ENCODE data around the gene TSSK2.
"Not testable (repeated sequence)": the region's sequence is repeated elsewhere in the genome, so short reads cannot be mapped to it uniquely, and the experiment has no call there.

Gene TSSK2

GRCh38 chr22:19130959-19131684 is at the start of gene TSSK2:
TSSK2 (plus strand) TSS chr22:19131308; CDS start chr22:19131400, 92 bp downstream.
- DNase-seq: no peak

- no peak for DNase-seq
Measured at GRCh38 chr22:19081351-19081750, 49.8 kb upstream of the TSSK2 start.

GRCh38 chr22:19082101-19082500 is 49.0 kb upstream of the TSSK2 start:
- no peak for DNase-seq

- no peak for DNase-seq
Measured at GRCh38 chr22:19082793-19083192, 48.3 kb upstream of the TSSK2 start.

- DNase-seq: not testable (repeated sequence)
Measured at GRCh38 chr22:19084126-19084525, 47.0 kb upstream of the TSSK2 start.

- DNase-seq: not testable (repeated sequence)
Measured at GRCh38 chr22:19084586-19084985, 46.5 kb upstream of the TSSK2 start.

- no peak for DNase-seq
Measured at GRCh38 chr22:19085233-19085718, 45.8 kb upstream of the TSSK2 start.

- no peak for DNase-seq
Measured at GRCh38 chr22:19086417-19086816, 44.7 kb upstream of the TSSK2 start.

GRCh38 chr22:19086896-19087295 is 44.2 kb upstream of the TSSK2 start:
- no peak for DNase-seq

- DNase-seq: no peak
Measured at GRCh38 chr22:19088866-19089595, 42.1 kb upstream of the TSSK2 start.

- DNase-seq: no peak
Measured at GRCh38 chr22:19090183-19090582, 40.9 kb upstream of the TSSK2 start.

- no peak for DNase-seq
Measured at GRCh38 chr22:19090586-19091127, 40.5 kb upstream of the TSSK2 start.

- no peak for DNase-seq
Measured at GRCh38 chr22:19092725-19093124, 38.4 kb upstream of the TSSK2 start.

GRCh38 chr22:19094393-19094997 is 36.6 kb upstream of the TSSK2 start:
- no peak for DNase-seq

- no peak for DNase-seq
Measured at GRCh38 chr22:19096555-19096954, 34.6 kb upstream of the TSSK2 start.

- DNase-seq: peak; percentile 76
Measured at GRCh38 chr22:19097518-19097917, 33.6 kb upstream of the TSSK2 start.

- no peak for DNase-seq
Measured at GRCh38 chr22:19098157-19098556, 33.0 kb upstream of the TSSK2 start.

GRCh38 chr22:19103880-19104821 is 27.0 kb upstream of the TSSK2 start:
- DNase-seq: peak; percentile 9

GRCh38 chr22:19105456-19105855 is 25.7 kb upstream of the TSSK2 start:
- no peak for DNase-seq

- no peak for DNase-seq
Measured at GRCh38 chr22:19105867-19106802, 25.0 kb upstream of the TSSK2 start.

Measured in DMS 273 treated with DMSO at 0.1 percent for 48 hours (cell line).